ENCODE results near the gene ARL4A. TPM values are rescaled to one million over a fixed set of nuclear protein-coding genes. Genes with fewer than 3 reads are reported as not detected.

Gene ARL4A
- total RNA-seq, 2 donors from 2014 or later = 92.1 to 122 TPM

DNA sequence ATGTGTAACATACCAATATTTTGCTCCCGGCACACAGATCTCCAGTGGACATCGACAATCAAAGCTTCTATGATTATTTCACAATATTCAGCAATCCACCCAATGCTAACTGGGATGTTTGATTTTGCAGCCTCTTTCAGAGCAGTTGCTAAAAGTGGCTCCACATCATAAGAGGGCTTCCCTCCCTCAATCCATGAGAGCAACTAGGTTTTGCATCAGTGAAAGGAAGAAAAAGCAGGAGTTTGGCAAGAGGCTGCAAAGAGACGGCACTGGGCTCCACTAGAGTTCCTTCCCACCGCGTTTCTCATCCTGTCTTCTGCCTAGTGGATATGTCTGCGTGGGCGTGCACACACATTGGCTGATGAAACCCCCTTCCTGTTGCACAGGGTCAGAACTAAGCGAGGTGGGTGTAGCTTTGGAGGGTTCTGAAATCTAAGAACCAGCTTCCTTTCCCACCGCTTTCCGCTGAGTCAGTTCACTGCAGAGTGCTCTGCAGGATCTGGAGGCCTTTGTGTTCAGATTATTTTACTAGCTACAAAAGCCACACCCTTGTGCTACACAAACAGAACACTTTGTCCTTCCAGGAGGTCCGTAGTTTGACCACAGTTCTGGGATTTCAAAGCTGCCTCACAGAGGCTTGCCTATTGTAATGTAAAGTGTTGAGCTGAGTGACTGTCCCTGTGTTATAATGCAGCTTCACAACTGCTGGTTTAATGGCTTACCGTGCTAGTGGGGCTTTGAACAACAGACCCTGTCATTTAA, 28.1 kb downstream of the ARL4A start:
- DNase-seq (no peak), ATAC-seq (peak; percentile 54)
- peaks cover 2% of the 10 kb centered on the region for H3K36me3 Mint-ChIP-seq (ENCODE audit: low read depth)
- peaks cover 6% of the 10 kb centered on the region for H3K4me1 Mint-ChIP-seq
- no peaks in the 10 kb centered on the region for H3K27me3 Mint-ChIP-seq
- H3K4me3 Mint-ChIP-seq = no peak overlapping the region
- no peak overlapping the region for H3K27ac Mint-ChIP-seq
- no peaks in the 10 kb centered on the region for H3K9me3 ChIP-seq (ENCODE audit: control insufficient read depth, low read length, poor library complexity, severe bottlenecking)

- no peak for DNase-seq
- Mint-ChIP-seq H3K4me1 (peaks cover 6% of the 10 kb centered on the region), H3K27me3 (no peaks in the 10 kb centered on the region), H3K27ac (peak overlapping the region; percentile 41), H3K36me3 (ENCODE audit: low read depth) (peaks cover 2% of the 10 kb centered on the region), H3K4me3 (no peak overlapping the region)
- ATAC-seq = no peak
- H3K9me3 ChIP-seq (ENCODE audit: control insufficient read depth, low read length, poor library complexity, severe bottlenecking) = no peaks in the 10 kb centered on the region
Observed at GRCh38 chr7:12716134-12716681, 28.8 kb downstream of the ARL4A start.

DNA sequence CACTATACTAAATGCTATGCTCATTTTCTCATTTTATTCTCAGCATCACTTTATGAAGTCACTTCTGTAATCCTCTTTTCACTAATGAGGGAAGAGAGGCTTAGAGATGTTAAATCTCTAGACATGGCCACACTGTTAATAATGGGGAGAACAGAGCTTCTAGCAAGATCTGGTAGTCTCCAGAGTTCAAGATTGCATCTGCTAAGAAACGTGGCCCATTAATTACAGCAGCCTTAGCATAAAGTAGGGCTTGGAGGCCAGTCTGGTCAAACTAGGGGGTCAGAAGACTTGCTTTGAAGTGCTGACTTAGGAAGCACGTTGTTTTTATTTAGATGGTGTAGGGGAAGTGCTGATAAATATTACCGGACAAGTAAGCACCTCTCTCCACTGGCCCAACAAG, 29.3 kb downstream of the ARL4A start:
- Mint-ChIP-seq H3K27me3 (no peaks in the 10 kb centered on the region), H3K27ac (peak overlapping the region; percentile 41), H3K4me3 (no peak overlapping the region), H3K36me3 (ENCODE audit: low read depth) (peaks cover 2% of the 10 kb centered on the region), H3K4me1 (peaks cover 6% of the 10 kb centered on the region)
- no peaks in the 10 kb centered on the region for H3K9me3 ChIP-seq (ENCODE audit: control insufficient read depth, low read length, poor library complexity, severe bottlenecking)
- DNase-seq (no peak), ATAC-seq (no peak)

DNA sequence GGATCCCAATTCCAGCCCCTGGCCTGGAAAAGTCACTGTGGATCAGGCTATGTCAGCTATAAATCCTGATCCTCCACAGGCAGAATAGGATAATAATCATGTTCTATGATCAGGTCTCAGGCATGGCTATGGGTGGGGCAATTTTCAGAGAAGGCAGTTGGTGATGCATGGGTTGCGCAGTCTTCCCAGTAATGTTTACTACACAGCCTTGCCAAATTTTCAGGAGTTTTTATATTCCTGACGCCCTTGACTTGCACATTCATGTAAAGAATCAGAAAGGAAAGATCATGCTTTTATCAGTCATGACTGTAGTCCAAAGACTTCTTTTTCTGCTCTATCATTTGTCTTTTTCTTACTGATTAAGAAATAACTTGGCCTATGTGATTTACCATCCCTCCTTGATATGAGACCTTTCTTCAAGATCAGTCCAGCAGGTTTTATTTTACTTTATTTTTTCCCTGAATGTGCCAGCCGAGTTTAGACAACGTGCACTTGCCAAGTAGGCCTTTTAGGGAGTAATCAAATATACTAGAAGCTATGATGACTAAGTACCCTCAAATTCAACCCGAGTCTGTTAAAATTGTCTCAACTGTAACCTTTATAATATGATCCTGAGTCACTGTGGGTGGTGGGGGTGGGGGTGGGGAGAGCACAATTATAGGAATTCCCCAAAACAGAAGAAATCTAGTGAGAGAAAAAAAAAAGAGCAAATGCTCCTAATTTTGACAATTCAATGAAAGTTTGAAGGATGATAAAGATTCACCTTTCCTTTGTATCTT, 31.9 kb downstream of the ARL4A start:
- no peak overlapping the region for H3K27ac Mint-ChIP-seq
- DNase-seq = no peak
- peaks cover 15% of the 10 kb centered on the region for H3K4me1 Mint-ChIP-seq

DNA sequence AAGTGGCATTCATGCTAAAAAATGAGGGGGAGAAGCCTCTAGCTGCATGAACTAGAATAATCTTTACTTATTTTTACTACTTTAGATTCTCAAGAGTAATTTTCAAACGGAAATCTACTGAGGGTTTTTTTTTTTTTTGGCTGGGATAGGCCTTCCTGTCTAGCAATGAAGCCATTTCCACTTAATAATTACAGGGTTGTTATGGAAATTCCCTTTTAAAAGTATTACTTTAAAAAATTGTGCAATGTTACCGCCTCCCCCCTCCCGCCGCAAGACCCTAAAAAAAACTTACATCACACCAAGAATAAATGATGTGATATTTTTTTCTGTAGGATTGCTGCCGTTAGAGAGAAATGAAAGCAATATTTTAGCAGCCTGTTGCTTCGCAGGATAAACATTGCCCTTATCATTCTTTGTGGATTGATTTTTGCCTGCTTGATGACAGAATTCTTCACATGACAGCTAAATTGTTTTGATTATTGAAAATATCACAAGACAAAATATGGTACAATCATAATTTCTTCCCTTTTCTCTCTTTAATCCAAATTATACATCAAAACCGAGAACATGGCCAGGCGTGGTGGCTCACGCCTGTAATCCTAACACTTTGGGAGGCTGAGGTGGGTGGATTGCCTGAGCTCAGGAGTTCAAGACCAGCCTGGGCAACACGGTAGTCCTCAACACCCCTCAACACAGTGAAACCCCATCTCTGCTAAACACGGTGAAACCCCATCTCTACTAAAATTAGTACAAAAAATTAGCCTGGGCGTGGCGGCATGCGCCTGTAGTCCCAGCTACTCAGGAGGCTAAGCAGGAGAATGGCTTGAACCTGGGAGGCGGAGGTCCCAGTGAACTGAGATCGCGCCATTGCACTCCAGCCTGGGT, 32.8 kb downstream of the ARL4A start:
- H3K27me3 Mint-ChIP-seq = no peaks in the 10 kb centered on the region
- peaks cover 4% of the 10 kb centered on the region for H3K36me3 Mint-ChIP-seq (ENCODE audit: low read depth)
- no peak overlapping the region for H3K27ac Mint-ChIP-seq
- peaks cover 15% of the 10 kb centered on the region for H3K4me1 Mint-ChIP-seq
- no peak for DNase-seq
- H3K4me3 Mint-ChIP-seq = no peak overlapping the region
- no peaks in the 10 kb centered on the region for H3K9me3 ChIP-seq (ENCODE audit: control insufficient read depth, low read length, poor library complexity, severe bottlenecking)
- no peak for ATAC-seq

More for the DNA sequence above, 31.9 kb downstream of the ARL4A start:
- peaks cover 4% of the 10 kb centered on the region for H3K36me3 Mint-ChIP-seq (ENCODE audit: low read depth)
- H3K27me3 Mint-ChIP-seq = no peaks in the 10 kb centered on the region
- ATAC-seq = no peak
- H3K4me3 Mint-ChIP-seq = no peak overlapping the region
- no peaks in the 10 kb centered on the region for H3K9me3 ChIP-seq (ENCODE audit: control insufficient read depth, low read length, poor library complexity, severe bottlenecking)

- Mint-ChIP-seq H3K4me3 (no peak overlapping the region), H3K27me3 (peaks cover 5% of the 10 kb centered on the region), H3K36me3 (ENCODE audit: low read depth) (peaks cover 8% of the 10 kb centered on the region), H3K27ac (no peak overlapping the region), H3K4me1 (peaks cover 15% of the 10 kb centered on the region)
- ATAC-seq = no peak
- no peaks in the 10 kb centered on the region for H3K9me3 ChIP-seq (ENCODE audit: control insufficient read depth, low read length, poor library complexity, severe bottlenecking)
- DNase-seq = no peak
Observed at GRCh38 chr7:12721286-12721830, 33.9 kb downstream of the ARL4A start.

DNA sequence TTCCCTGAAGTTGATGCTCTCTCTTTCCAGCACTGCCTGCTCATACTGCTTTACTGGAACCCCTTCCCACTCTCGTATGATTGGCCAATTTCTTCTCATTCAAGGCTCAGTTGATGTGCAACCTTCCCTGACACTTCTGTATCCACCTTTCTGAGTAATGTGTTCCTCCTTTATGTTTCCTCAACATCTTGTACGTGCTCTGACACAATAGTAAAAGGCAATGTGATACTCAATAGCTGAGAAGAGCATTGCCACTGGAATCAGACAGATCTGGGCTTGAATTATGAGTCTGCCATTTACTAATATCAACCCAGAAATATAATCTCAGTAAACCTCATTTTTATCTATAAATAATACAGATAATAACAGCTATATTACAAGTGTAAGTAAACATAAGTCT, 34.7 kb downstream of the ARL4A start:
- H3K4me3 Mint-ChIP-seq = no peak overlapping the region
- H3K4me1 Mint-ChIP-seq = peaks cover 14% of the 10 kb centered on the region
- no peak overlapping the region for H3K27ac Mint-ChIP-seq
- ATAC-seq (no peak), DNase-seq (no peak)
- H3K27me3 Mint-ChIP-seq = peaks cover 5% of the 10 kb centered on the region
- H3K9me3 ChIP-seq (ENCODE audit: control insufficient read depth, low read length, poor library complexity, severe bottlenecking) = no peaks in the 10 kb centered on the region
- H3K36me3 Mint-ChIP-seq (ENCODE audit: low read depth) = peaks cover 8% of the 10 kb centered on the region

- H3K4me3 Mint-ChIP-seq = no peak overlapping the region
- no peaks in the 10 kb centered on the region for H3K9me3 ChIP-seq (ENCODE audit: control insufficient read depth, low read length, poor library complexity, severe bottlenecking)
- H3K27me3 Mint-ChIP-seq = peaks cover 5% of the 10 kb centered on the region
- H3K27ac Mint-ChIP-seq = peak overlapping the region; percentile 51
- DNase-seq (no peak), ATAC-seq (no peak)
- H3K36me3 Mint-ChIP-seq (ENCODE audit: low read depth) = peaks cover 8% of the 10 kb centered on the region
- H3K4me1 Mint-ChIP-seq = peaks cover 13% of the 10 kb centered on the region
Observed at GRCh38 chr7:12722636-12723605, 35.5 kb downstream of the ARL4A start.

DNA sequence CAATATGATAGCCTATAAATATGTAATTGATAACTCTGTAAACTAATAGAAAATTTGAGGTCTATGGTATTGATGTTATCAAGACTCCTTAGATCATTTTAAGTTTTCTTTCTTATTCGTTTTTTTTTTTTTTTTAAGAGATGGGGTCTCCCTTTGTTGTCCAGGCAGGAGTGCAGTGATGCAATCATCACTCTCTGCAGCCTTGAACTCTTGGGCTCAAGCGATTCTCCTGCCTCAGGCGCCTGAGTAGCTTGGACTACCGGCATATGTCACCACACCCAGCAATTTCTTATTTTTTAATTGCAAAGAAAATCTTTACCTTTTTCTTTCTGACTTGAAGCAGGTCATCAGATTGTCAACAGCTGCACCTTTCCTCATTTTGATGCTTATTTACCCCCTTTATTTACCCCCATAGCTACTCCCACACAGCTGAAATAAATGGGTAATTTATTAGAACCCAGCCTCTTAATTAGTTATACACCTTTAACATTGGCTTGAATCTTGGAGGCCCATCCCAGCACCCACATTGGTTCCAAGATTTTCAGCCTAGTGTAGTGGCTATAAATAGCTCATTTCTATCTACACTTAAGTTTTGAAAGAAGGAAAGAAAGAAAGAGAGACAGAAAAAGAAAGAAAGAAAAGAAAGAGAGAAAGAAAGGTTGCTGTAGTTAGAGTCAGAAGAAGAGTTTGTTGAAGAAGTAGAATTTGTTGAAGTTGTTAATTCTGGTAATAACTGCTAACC, 38.3 kb downstream of the ARL4A start:
- Mint-ChIP-seq H3K27me3 (peaks cover 5% of the 10 kb centered on the region), H3K27ac (no peak overlapping the region), H3K4me1 (peaks cover 17% of the 10 kb centered on the region), H3K36me3 (ENCODE audit: low read depth) (peaks cover 8% of the 10 kb centered on the region), H3K4me3 (no peak overlapping the region)
- H3K9me3 ChIP-seq (ENCODE audit: control insufficient read depth, low read length, poor library complexity, severe bottlenecking) = no peaks in the 10 kb centered on the region
- no peak for ATAC-seq
- DNase-seq = no peak

DNA sequence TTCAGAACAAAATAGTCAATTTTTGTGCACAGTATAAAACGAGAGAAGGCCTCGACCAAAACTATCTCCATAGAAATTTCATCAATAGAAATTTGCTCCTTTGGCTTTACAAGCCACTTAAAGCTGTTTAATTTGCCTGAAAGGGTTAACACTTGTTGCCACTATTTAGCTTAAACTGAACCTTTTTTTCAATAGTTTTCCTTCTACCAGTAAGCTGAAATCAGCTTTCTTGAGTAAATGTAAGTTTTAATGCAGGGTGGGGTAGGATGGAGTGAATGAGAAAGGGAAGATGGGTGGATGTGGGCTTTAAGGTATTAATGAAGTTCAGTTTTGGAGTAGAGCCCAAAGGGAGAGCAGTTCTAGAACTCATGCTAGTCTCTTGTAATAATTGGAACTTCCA, 39.5 kb downstream of the ARL4A start:
- H3K4me1 Mint-ChIP-seq = peaks cover 22% of the 10 kb centered on the region
- DNase-seq = no peak
- peaks cover 8% of the 10 kb centered on the region for H3K36me3 Mint-ChIP-seq (ENCODE audit: low read depth)
- H3K9me3 ChIP-seq (ENCODE audit: control insufficient read depth, low read length, poor library complexity, severe bottlenecking) = no peaks in the 10 kb centered on the region
- H3K27me3 Mint-ChIP-seq = peaks cover 5% of the 10 kb centered on the region
- H3K4me3 Mint-ChIP-seq = no peak overlapping the region
- no peak overlapping the region for H3K27ac Mint-ChIP-seq
- ATAC-seq = no peak

DNA sequence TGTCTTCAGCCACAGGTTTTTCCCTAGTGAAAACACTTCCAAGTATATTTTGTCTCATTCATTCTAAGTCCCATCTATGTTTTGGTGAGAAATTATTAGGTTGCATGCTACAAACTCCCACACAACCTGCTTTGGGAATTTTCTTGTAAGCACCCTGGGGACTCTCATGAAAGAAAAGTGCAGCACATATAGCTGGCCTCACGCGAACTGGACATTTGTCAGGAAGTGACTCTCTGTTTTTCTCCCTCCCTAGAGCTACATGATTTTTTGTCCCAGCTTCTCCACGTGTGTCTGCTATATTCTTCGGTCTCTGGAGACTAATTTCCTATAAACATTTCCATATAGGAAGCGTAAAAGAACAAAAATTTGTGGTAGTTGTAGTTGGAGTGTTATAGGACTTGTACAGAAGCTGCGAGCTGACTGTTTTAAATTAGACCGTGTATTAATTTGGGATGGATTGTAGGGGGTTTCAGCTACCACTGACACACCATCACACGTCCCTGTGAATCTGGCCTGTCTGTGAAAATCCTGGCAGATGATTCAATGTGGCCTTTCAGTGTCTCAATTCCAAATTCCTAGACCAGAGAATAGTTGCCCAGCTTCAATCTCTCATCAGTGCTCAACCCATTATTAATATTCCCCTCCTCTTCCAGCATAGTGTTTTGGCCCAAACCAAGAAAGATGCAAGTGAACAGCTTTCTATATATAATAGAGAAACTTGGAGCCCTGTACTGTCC, 40.2 kb downstream of the ARL4A start:
- no peaks in the 10 kb centered on the region for H3K9me3 ChIP-seq (ENCODE audit: control insufficient read depth, low read length, poor library complexity, severe bottlenecking)
- H3K36me3 Mint-ChIP-seq (ENCODE audit: low read depth) = peaks cover 7% of the 10 kb centered on the region
- ATAC-seq (no peak), DNase-seq (no peak)
- no peak overlapping the region for H3K4me3 Mint-ChIP-seq
- H3K4me1 Mint-ChIP-seq = peaks cover 20% of the 10 kb centered on the region
- H3K27ac Mint-ChIP-seq = no peak overlapping the region
- peaks cover 5% of the 10 kb centered on the region for H3K27me3 Mint-ChIP-seq
